Measurements from ENCODE around the gene LHFPL2.

LHFPL2 gene

DNA sequence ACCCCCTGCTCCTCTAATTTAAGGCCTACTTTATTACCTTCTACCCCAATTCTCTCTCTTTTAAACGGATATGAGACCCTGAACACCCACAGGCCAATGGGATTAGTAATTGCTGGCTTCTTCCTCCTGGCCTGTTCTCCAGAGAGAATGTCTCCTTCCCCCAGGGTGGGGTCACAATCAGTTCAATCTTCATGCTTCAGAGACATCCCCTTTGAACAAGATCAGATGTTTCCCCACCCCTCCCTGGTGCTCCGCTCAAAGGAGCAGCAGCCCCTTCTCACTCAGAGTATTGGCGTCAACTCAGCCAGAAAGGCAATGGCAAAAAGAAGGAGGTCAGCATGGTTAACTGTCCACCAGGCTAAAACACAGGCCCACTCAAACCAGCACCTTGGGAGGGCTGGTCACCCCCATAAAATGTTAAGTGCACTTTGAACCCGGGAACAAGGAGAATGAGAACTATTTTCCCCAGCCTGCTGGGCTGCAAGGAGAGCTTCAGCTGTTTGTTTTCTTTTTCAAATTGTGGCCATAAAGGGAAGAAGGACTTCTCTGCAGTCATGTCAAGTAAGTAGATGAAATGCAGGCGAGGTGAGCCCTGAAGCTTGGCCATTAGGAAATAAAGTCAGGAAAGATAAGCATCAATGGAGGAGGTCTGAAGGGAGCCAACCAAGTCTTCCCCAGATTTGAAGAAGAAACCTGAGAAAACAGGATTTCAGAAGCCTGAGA lies 20.1 kb downstream of the LHFPL2 start:
- H3K9me3 ChIP-seq (ENCODE audit: control insufficient read depth, low read length), result no peaks in the 10 kb centered on the region
- H3K4me3 ChIP-seq (ENCODE audit: low read depth, low read length), result no peak overlapping the region
- H3K9ac ChIP-seq, result no peak overlapping the region
- no peaks in the 10 kb centered on the region for H3K27me3 ChIP-seq (ENCODE audit: control insufficient read depth, insufficient read depth, low read length)
- no peak overlapping the region for H3K4me2 ChIP-seq (ENCODE audit: low read length)
- no peaks in the 10 kb centered on the region for H3K4me1 ChIP-seq
- no peaks in the 10 kb centered on the region for H3K36me3 ChIP-seq (ENCODE audit: control insufficient read depth, insufficient read depth, low read length)
- TF ChIP-seq, protein P1, sequence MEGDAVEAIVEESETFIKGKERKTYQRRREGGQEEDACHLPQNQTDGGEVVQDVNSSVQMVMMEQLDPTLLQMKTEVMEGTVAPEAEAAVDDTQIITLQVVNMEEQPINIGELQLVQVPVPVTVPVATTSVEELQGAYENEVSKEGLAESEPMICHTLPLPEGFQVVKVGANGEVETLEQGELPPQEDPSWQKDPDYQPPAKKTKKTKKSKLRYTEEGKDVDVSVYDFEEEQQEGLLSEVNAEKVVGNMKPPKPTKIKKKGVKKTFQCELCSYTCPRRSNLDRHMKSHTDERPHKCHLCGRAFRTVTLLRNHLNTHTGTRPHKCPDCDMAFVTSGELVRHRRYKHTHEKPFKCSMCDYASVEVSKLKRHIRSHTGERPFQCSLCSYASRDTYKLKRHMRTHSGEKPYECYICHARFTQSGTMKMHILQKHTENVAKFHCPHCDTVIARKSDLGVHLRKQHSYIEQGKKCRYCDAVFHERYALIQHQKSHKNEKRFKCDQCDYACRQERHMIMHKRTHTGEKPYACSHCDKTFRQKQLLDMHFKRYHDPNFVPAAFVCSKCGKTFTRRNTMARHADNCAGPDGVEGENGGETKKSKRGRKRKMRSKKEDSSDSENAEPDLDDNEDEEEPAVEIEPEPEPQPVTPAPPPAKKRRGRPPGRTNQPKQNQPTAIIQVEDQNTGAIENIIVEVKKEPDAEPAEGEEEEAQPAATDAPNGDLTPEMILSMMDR (IDR thresholded peaks at IDR 0.05), result no peak
- H2AFZ ChIP-seq, result no peak overlapping the region
- no peak overlapping the region for H3K27ac ChIP-seq
- H3K79me2 ChIP-seq, result peaks cover 2% of the 10 kb centered on the region

DNA sequence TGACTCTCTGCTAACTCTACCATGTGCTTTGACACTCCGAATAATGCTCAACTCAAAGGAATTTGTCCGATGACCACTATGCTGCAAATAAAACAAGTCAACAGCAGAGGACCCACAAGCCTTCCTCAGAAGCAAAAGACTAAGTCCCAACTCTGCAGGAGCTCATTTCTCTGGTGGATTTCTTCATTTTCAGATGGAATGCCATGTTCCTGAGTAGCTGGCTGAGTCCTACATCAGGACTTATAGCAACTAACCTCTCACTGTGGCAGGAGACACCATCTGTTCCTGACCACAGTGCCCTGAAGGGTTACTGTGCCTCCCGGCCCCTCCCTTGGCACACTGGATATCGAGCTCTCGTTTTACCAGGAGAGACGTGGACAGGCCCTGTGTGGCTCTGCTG lies 20.8 kb downstream of the LHFPL2 start:
- no peak overlapping the region for H3K4me2 ChIP-seq (ENCODE audit: low read length)
- H3K9ac ChIP-seq, result no peak overlapping the region
- no peak overlapping the region for H3K27ac ChIP-seq
- H2AFZ ChIP-seq, result no peak overlapping the region
- H3K79me2 ChIP-seq, result peaks cover 2% of the 10 kb centered on the region
- no peaks in the 10 kb centered on the region for H3K9me3 ChIP-seq (ENCODE audit: control insufficient read depth, low read length)
- TF ChIP-seq, protein P1 (IDR thresholded peaks at IDR 0.05), result no peak
- no peaks in the 10 kb centered on the region for H3K4me1 ChIP-seq
- no peaks in the 10 kb centered on the region for H3K27me3 ChIP-seq (ENCODE audit: control insufficient read depth, insufficient read depth, low read length)
- H3K4me3 ChIP-seq (ENCODE audit: low read depth, low read length), result no peak overlapping the region
- no peaks in the 10 kb centered on the region for H3K36me3 ChIP-seq (ENCODE audit: control insufficient read depth, insufficient read depth, low read length)

DNA sequence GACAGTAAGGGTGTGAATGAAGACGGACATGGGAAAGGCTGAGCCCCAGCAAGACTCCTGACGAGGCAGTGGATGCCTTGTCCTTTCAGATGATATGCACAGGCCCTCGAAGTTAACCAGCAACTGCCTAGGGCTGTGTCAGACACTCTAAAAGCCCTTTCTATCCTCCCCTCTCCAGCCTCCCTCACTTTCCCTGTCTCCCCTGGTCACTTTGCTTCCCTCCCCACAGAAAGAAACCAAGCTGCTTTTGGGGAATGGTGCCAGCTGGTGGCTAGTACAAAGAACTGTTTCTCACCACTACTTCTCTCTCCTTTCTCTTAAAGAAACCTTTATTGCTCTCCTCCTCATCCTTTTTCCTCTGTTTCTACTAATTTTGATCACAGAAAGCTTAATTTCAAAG lies 21.4 kb downstream of the LHFPL2 start:
- Histone ChIP-seq H2AFZ (no peak overlapping the region), H3K27me3 (ENCODE audit: control insufficient read depth, insufficient read depth, low read length) (no peaks in the 10 kb centered on the region), H3K4me2 (ENCODE audit: low read length) (no peak overlapping the region), H3K36me3 (ENCODE audit: control insufficient read depth, insufficient read depth, low read length) (no peaks in the 10 kb centered on the region), H3K27ac (no peak overlapping the region), H3K4me3 (ENCODE audit: low read depth, low read length) (no peak overlapping the region), H3K79me2 (peaks cover 2% of the 10 kb centered on the region), H3K9me3 (ENCODE audit: control insufficient read depth, low read length) (no peaks in the 10 kb centered on the region), H3K4me1 (no peaks in the 10 kb centered on the region), H3K9ac (no peak overlapping the region)
- TF ChIP-seq, protein P1 (IDR thresholded peaks at IDR 0.05), result peak; percentile 16

DNA sequence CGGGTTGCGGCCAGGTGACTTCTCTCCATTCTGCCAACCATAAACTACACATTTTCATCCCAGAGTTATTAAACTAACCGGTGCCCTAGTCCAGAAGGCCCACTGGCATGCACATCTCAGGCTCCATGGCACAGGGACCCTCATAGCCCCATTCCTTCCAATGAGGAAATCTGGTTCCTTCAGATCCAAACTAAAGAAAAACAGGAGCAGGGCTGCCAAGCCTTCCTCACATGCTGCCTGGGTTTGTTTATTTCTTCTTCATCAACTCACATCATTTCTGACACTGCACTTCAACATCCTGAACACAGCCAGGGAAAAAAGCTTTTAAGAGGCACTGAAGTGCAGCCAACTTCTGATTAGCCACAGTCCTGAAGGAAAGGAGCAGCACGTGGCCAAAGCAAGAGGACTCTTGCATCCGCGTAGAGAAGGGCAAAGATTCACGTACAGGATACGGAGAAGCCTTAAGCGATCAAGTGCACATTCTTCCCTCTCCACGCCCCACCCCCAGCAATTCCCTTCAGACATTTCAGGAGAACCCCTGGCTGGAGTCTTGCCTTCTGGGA lies 22.5 kb downstream of the LHFPL2 start:
- Histone ChIP-seq H3K4me1 (no peaks in the 10 kb centered on the region), H3K4me3 (ENCODE audit: low read depth, low read length) (no peak overlapping the region), H3K27ac (no peak overlapping the region), H3K4me2 (ENCODE audit: low read length) (no peak overlapping the region), H3K36me3 (ENCODE audit: control insufficient read depth, insufficient read depth, low read length) (no peaks in the 10 kb centered on the region), H3K79me2 (peaks cover 2% of the 10 kb centered on the region), H3K9me3 (ENCODE audit: control insufficient read depth, low read length) (no peaks in the 10 kb centered on the region), H2AFZ (no peak overlapping the region), H3K27me3 (ENCODE audit: control insufficient read depth, insufficient read depth, low read length) (no peaks in the 10 kb centered on the region), H3K9ac (no peak overlapping the region)
- TF ChIP-seq, protein P1 (IDR thresholded peaks at IDR 0.05), result no peak

DNA sequence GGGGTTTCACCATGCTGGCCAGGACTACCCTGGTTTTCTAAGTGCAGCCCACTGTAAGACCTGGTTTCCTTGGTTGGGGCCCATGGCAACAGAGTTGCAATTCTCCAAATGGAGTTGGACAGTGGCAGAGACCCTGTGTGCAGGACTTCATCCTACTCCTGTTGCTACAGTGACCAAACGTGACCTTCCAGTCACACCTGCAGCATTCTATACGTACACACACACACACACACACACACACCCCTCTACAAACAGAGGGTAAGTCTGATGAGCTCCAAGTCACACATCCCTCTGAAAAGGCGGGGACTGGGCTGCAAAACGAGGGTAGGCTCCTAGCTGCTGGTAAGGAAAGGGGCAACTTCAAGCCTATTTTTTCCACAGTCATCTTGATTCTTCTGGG lies 23.6 kb downstream of the LHFPL2 start:
- Histone ChIP-seq H3K27ac (no peak overlapping the region), H3K4me1 (no peaks in the 10 kb centered on the region), H3K9me3 (ENCODE audit: control insufficient read depth, low read length) (no peaks in the 10 kb centered on the region), H3K4me2 (ENCODE audit: low read length) (no peak overlapping the region), H3K36me3 (ENCODE audit: control insufficient read depth, insufficient read depth, low read length) (no peaks in the 10 kb centered on the region), H3K4me3 (ENCODE audit: low read depth, low read length) (no peak overlapping the region), H3K9ac (no peak overlapping the region), H3K79me2 (peaks cover 2% of the 10 kb centered on the region), H3K27me3 (ENCODE audit: control insufficient read depth, insufficient read depth, low read length) (no peaks in the 10 kb centered on the region), H2AFZ (no peak overlapping the region)
- TF ChIP-seq, protein P1 (IDR thresholded peaks at IDR 0.05), result no peak

Data from parathyroid adenoma (tissue), 2 donors.